AG10803 (cell line): ENCODE results near the gene OR1F1.
A peak's percentile ranks its signal among the peaks of the same experiment; 100 is the strongest.
"Not testable (repeated sequence)": the region's sequence is repeated elsewhere in the genome, so short reads cannot be mapped to it uniquely, and the experiment has no call there.

Source experiments
- DNase-seq: peaks from one replicate; pipeline ENCODE4 v3.0.0; 2010; ENCODE audit warnings: low read depth
- H3K4me3 ChIP-seq: 2 replicates; pipeline ENCODE4 v1.5.1; 2011; ENCODE audit warnings: mild to moderate bottlenecking, low read length, control low read depth
- TF ChIP-seq, protein P1 (sequence below): conservative IDR thresholded peaks from 2 replicates; pipeline ENCODE4 v1.5.1; 2011; ENCODE audit warnings: mild to moderate bottlenecking, low read length, control low read depth, inconsistent platforms

Gene OR1F1

GRCh38 chr16:3187798-3188674 is at the start of gene OR1F1:
TSS of gene OR1F1 (plus strand) at chr16:3188204.
- peak; percentile 59 for DNase-seq
- TF ChIP-seq, protein P1, sequence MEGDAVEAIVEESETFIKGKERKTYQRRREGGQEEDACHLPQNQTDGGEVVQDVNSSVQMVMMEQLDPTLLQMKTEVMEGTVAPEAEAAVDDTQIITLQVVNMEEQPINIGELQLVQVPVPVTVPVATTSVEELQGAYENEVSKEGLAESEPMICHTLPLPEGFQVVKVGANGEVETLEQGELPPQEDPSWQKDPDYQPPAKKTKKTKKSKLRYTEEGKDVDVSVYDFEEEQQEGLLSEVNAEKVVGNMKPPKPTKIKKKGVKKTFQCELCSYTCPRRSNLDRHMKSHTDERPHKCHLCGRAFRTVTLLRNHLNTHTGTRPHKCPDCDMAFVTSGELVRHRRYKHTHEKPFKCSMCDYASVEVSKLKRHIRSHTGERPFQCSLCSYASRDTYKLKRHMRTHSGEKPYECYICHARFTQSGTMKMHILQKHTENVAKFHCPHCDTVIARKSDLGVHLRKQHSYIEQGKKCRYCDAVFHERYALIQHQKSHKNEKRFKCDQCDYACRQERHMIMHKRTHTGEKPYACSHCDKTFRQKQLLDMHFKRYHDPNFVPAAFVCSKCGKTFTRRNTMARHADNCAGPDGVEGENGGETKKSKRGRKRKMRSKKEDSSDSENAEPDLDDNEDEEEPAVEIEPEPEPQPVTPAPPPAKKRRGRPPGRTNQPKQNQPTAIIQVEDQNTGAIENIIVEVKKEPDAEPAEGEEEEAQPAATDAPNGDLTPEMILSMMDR: no peak
- peak within 1 kb of the TSS; percentile 67 for H3K4me3 ChIP-seq

DNA sequence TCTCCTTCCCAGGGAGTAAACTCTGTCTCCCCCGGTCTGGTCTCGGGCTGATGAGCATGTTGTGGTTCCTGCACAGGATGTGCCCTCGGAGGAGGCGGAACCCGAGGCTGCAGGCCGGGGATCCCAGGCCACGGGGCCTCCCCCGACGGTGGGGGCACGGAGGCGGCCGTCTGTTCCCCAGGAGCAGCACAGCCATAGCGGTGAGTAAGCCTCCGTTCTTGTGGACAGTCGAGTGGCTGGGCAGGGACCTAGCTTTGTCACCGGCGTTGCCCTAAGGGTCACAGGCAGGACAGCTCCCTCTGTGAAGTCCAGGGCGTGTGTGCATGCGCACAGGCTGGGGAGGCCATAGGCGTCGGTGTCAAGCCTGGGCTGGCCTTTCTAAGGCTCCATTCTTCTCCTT is 49.7 kb upstream of the OR1F1 start:
- no peak overlapping the region for H3K4me3 ChIP-seq
- no peak for DNase-seq
- TF ChIP-seq, protein P1: no peak

GRCh38 chr16:3138823-3139426 is 49.1 kb upstream of the OR1F1 start:
- TF ChIP-seq, protein P1: no peak
- no peak for DNase-seq
- H3K4me3 ChIP-seq: no peak overlapping the region

- not testable (repeated sequence) for DNase-seq, H3K4me3 ChIP-seq
Measured at GRCh38 chr16:3139561-3139960, 48.4 kb upstream of the OR1F1 start.

GRCh38 chr16:3140603-3141427 is 47.2 kb upstream of the OR1F1 start:
- TF ChIP-seq, protein P1: no peak
- H3K4me3 ChIP-seq: no peak overlapping the region
- no peak for DNase-seq

DNA sequence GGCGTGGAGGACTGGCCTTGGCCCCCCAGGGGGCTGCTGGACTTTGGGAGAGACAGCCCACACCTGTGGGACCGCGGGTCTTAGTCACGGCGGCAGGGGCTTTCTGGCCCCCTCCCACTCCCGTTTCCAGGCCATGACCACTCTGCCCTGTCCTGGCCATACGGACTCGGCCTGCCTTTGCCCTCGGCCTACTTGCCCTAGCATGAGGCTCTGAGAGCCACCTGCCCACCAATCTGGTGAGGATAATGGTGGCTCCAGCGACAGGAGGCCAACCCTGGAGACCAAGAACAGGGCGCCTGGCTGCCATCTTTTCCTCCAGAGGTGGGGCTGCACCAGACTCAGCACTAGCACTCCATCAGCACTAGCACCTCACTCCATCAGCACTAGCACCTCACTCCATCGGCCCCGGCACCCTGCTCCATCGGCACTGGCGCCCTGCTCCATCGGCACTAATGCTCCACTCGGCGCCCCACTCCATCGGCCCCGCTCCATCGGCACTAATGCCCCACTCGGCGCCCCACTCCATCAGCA is 46.2 kb upstream of the OR1F1 start:
- TF ChIP-seq, protein P1: no peak
- no peak overlapping the region for H3K4me3 ChIP-seq

GRCh38 chr16:3142327-3142726 is 45.7 kb upstream of the OR1F1 start:
- TF ChIP-seq, protein P1: no peak
- DNase-seq: no peak
- H3K4me3 ChIP-seq: no peak overlapping the region

More for the DNA sequence above, 46.2 kb upstream of the OR1F1 start:
- DNase-seq: no peak
